Loucy (cell line): Measurements from ENCODE around the gene STAP1.

Experiments used
- H2AFZ ChIP-seq: fragments of 200-600 bp; sonication (generic); 2 replicates; pipeline ENCODE4 v1.6.0; 2016; ENCODE audit warnings: antibody characterized with exemption, mild to moderate bottlenecking, low read length, moderate library complexity
- H3F3A ChIP-seq: fragments of 200-600 bp; 2 replicates; pipeline ENCODE4 v1.6.0; 2016; ENCODE audit warnings: antibody characterized with exemption, low read depth, mild to moderate bottlenecking
- H3K27me3 ChIP-seq: fragments of 200-600 bp; sonication (generic); 2 replicates; pipeline ENCODE4 v1.6.1; 2014; ENCODE audit warnings: low read length, mild to moderate bottlenecking; ENCODE audit not compliant: insufficient read depth, poor library complexity, severe bottlenecking
- H3K36me3 ChIP-seq: fragments of 200-600 bp; sonication (generic); 2 replicates; pipeline ENCODE4 v1.6.1; 2016; ENCODE audit warnings: low read length; ENCODE audit not compliant: insufficient read depth
- H3K4me1 ChIP-seq: fragments of 200-600 bp; sonication (generic); 2 replicates; pipeline ENCODE4 v1.5.1; 2014; ENCODE audit warnings: low read length, mild to moderate bottlenecking; ENCODE audit not compliant: insufficient read depth, poor library complexity, severe bottlenecking
- H3K4me2 ChIP-seq: fragments of 200-600 bp; sonication (generic); 2 replicates; pipeline ENCODE4 v1.6.0; 2014; ENCODE audit warnings: antibody characterized with exemption, low read length, low read depth, mild to moderate bottlenecking; ENCODE audit not compliant: poor library complexity, severe bottlenecking
- H3K4me3 ChIP-seq: fragments of 200-600 bp; sonication (generic); 2 replicates; pipeline ENCODE4 v1.5.1; 2014; ENCODE audit warnings: low read length, mild to moderate bottlenecking, mixed read lengths; ENCODE audit not compliant: poor library complexity, severe bottlenecking
- H3K79me2 ChIP-seq: fragments of 200-600 bp; sonication (generic); 2 replicates; pipeline ENCODE4 v1.6.1; 2014; ENCODE audit warnings: low read length; ENCODE audit not compliant: insufficient read depth
- H3K9ac ChIP-seq: fragments of 200-600 bp; sonication (generic); 2 replicates; pipeline ENCODE4 v1.6.0; 2014; ENCODE audit warnings: mild to moderate bottlenecking, low read depth, low read length, moderate library complexity; ENCODE audit not compliant: poor library complexity, severe bottlenecking
- H3K9me2 ChIP-seq: fragments of 200-600 bp; sonication (generic); replicated peaks from 2 replicates; pipeline ENCODE4 v1.6.1; 2016; ENCODE audit warnings: low read depth, low read length, mixed read lengths
- H3K9me3 ChIP-seq: fragments of 200-600 bp; sonication (generic); 2 replicates; pipeline ENCODE4 v1.6.1; 2014; ENCODE audit warnings: mild to moderate bottlenecking, antibody characterized with exemption, low read length, low read depth; ENCODE audit not compliant: insufficient read depth
- H4K20me1 ChIP-seq: fragments of 200-600 bp; sonication (generic); 2 replicates; pipeline ENCODE4 v1.6.0; 2014; ENCODE audit warnings: antibody characterized with exemption, low read length, mild to moderate bottlenecking; ENCODE audit not compliant: insufficient read depth, poor library complexity, severe bottlenecking
- EZH2phosphoT487 ChIP-seq: fragments of 200-600 bp; IDR thresholded peaks from 2 replicates; pipeline ENCODE4 v1.6.1; 2018; ENCODE audit warnings: antibody characterized with exemption, mild to moderate bottlenecking, moderate library complexity, borderline replicate concordance
- TF ChIP-seq, protein P1 (sequence below): fragments of 200-600 bp; sonication (generic); conservative IDR thresholded peaks from 2 replicates; pipeline ENCODE4 v1.5.1; 2014; ENCODE audit warnings: mild to moderate bottlenecking, antibody characterized with exemption, low read length

STAP1 gene

DNA sequence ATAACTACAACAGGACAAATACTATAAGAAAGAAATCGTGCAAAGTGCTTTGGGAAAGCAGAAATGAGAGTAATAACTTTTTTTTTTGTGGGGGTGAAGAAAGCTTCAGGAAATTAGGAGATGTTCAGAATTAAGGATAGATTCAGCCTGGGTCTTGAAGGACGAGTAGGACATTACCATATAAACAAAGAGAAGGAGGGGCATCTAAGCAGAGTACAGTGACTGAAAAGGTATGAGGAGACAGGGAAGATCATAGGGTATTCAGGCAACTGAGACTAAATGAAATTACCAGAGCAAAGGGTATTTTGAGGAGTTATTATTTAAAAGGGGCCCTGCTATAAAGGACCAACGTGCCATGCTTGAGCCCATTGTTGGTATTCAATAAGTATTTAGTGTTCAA is 3.1 kb upstream of the STAP1 start:
- Histone ChIP-seq H4K20me1 (no peaks in the 10 kb centered on the region), H3F3A (no peaks in the 10 kb centered on the region), H3K9ac (no peak overlapping the region), H3K4me3 (no peak overlapping the region), H3K4me2 (no peak overlapping the region), H3K27me3 (no peaks in the 10 kb centered on the region), H3K79me2 (no peaks in the 10 kb centered on the region), H3K4me1 (peaks cover 49% of the 10 kb centered on the region), H2AFZ (no peak overlapping the region; the same call in 1 of the 2 replicates), H3K9me3 (no peaks in the 10 kb centered on the region), H3K36me3 (no peaks in the 10 kb centered on the region), H3K9me2 (no peaks in the 10 kb centered on the region)
- no peak for TF ChIP-seq EZH2phosphoT487
- TF ChIP-seq, protein P1, sequence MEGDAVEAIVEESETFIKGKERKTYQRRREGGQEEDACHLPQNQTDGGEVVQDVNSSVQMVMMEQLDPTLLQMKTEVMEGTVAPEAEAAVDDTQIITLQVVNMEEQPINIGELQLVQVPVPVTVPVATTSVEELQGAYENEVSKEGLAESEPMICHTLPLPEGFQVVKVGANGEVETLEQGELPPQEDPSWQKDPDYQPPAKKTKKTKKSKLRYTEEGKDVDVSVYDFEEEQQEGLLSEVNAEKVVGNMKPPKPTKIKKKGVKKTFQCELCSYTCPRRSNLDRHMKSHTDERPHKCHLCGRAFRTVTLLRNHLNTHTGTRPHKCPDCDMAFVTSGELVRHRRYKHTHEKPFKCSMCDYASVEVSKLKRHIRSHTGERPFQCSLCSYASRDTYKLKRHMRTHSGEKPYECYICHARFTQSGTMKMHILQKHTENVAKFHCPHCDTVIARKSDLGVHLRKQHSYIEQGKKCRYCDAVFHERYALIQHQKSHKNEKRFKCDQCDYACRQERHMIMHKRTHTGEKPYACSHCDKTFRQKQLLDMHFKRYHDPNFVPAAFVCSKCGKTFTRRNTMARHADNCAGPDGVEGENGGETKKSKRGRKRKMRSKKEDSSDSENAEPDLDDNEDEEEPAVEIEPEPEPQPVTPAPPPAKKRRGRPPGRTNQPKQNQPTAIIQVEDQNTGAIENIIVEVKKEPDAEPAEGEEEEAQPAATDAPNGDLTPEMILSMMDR: no peak

DNA sequence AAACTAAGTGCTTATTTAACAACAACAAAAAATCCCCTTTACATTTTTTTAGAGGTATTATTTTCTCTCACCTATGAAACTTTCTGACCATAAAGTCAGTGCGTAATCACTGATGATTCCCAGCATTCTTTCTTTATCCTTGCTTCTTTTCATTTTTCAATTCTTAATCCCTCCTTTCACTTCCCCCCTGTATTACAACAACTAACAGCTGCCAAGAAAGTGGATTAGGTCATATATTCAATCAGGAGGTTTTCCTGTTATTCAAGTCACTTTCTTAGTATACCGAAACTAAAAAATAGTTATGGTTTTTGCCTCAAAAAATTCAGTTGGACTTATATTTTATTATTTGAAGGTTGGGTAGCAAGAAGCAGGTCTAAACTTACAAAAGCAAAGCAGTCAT is 2.1 kb upstream of the STAP1 start:
- no peaks in the 10 kb centered on the region for H3F3A ChIP-seq
- H3K4me3 ChIP-seq: no peak overlapping the region
- no peak overlapping the region for H3K4me2 ChIP-seq
- no peak overlapping the region for H3K9ac ChIP-seq
- H2AFZ ChIP-seq: no peak overlapping the region
- no peaks in the 10 kb centered on the region for H4K20me1 ChIP-seq
- H3K27me3 ChIP-seq: no peaks in the 10 kb centered on the region
- no peaks in the 10 kb centered on the region for H3K79me2 ChIP-seq
- H3K36me3 ChIP-seq: no peaks in the 10 kb centered on the region
- H3K9me3 ChIP-seq: no peaks in the 10 kb centered on the region
- no peaks in the 10 kb centered on the region for H3K9me2 ChIP-seq
- H3K4me1 ChIP-seq: peaks cover 59% of the 10 kb centered on the region
- TF ChIP-seq EZH2phosphoT487: no peak
- TF ChIP-seq, protein P1: no peak

DNA sequence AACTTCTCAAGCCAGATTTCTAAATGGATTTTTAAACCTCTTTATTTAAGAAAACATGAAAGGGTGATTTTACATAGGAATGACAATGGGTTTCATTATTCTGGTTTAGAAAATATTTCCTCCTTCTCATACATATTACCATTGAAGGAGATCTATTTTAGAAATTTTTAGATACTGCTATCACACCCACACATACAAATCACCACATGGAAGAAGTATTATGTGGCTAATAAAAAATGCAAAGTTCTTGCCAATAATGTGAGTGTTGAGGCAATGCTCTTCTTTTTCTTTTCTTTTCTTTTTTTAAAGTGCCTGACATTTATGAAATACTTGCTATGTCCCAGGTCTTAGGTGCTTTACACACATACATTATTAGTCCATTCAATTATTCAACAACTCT is 6.8 kb downstream of the STAP1 start:
- H3K36me3 ChIP-seq: no peaks in the 10 kb centered on the region
- H3K9me3 ChIP-seq: no peaks in the 10 kb centered on the region
- H3K27me3 ChIP-seq: no peaks in the 10 kb centered on the region
- TF ChIP-seq, protein P1: no peak
- no peak for TF ChIP-seq EZH2phosphoT487
- H3K4me2 ChIP-seq: no peak overlapping the region
- H3F3A ChIP-seq: no peaks in the 10 kb centered on the region
- H3K9ac ChIP-seq: no peak overlapping the region
- H3K9me2 ChIP-seq: no peaks in the 10 kb centered on the region
- H3K4me3 ChIP-seq: no peak overlapping the region
- peaks cover 37% of the 10 kb centered on the region for H3K4me1 ChIP-seq
- no peaks in the 10 kb centered on the region for H3K79me2 ChIP-seq
- H4K20me1 ChIP-seq: no peaks in the 10 kb centered on the region
- no peak overlapping the region for H2AFZ ChIP-seq
